K562 (cell line): ENCODE results near the gene NCF2. TPM values are rescaled to one million over a fixed set of nuclear protein-coding genes. Genes with fewer than 3 reads are reported as not detected.

Experiments used
- ATAC-seq: fragments of 200-7000 bp; cut with Tn5 transposase; 3 replicates; pipeline ENCODE4 v1.9.1; 2020; ENCODE audit warnings: moderate library complexity
- BruUV-seq: library from RNA; stranded (reverse); fragments of 400-500 nt; replicated peaks from 2 replicates; lab custom pipeline; 2021; lab: Mats Ljungman, UMichigan
- CTCF ChIA-PET: fragments of 300-600 bp; formaldehyde crosslinking; extraction: SDS; loops from one replicate; lab custom pipeline; 2021; ENCODE audit warnings: low intra/inter-chr PET ratio; lab: Yijun Ruan, JAX
- POLR2A ChIA-PET: fragments of 300-600, 350-650 bp; sonication (Branson Sonifier 250); formaldehyde crosslinking; extraction: SDS; loops from one replicate; lab custom pipeline; 2021; ENCODE audit warnings: antibody characterized with exemption, inconsistent platforms; lab: Yijun Ruan, JAX
- DNase-seq, 4 experiments: peaks; one replicate each; pipeline versions ENCODE4 v3.0.0 to v3.0.0-alpha.2; 2011 to 2018; ENCODE audit warnings: low spot score in 3 of 4, mixed read lengths in 3 of 4; ENCODE audit errors: extremely low read depth in 1 of 4
- FAIRE-seq: peaks from 2 replicates; lab custom pipeline; 2011; peaks lifted over from hg19 to GRCh38; lab: Jason Lieb, UNC
- H2AFZ ChIP-seq: 2 replicates; pipeline ENCODE4 v1.6.0; 2011; ENCODE audit warnings: low read depth, low read length, control low read depth, inconsistent platforms
- H3K27ac ChIP-seq: fragments of 200-600 bp; 3 replicates; pipeline ENCODE4 v1.8.0; 2011; ENCODE audit warnings: low read depth, mild to moderate bottlenecking, control low read depth, inconsistent platforms, low read length, moderate library complexity, mixed read lengths; ENCODE audit errors: extremely low read depth
- H3K27me3 ChIP-seq, 2 experiments: fragments of 300-600 bp in 1 of 2; 2 replicates in 1 of 2; 3 replicates in 1 of 2; pipeline versions ENCODE4 v1.6.0 to v1.8.0; 2011; ENCODE audit warnings: inconsistent platforms in 2 of 2, low read length in 2 of 2, mild to moderate bottlenecking in 1 of 2, mixed read lengths in 1 of 2, moderate library complexity in 1 of 2; ENCODE audit not compliant: control insufficient read depth in 2 of 2, insufficient read depth in 2 of 2
- H3K36me3 ChIP-seq: fragments of 300-600 bp; 3 replicates; pipeline ENCODE4 v1.8.0; 2011; ENCODE audit warnings: mild to moderate bottlenecking, low read length, inconsistent platforms; ENCODE audit not compliant: control insufficient read depth, insufficient read depth
- H3K4me1 ChIP-seq, 2 experiments: fragments of 200-600 bp in 1 of 2; replicated peaks in 1 of 2; 2 replicates in 1 of 2; 3 replicates in 1 of 2; pipeline versions ENCODE4 v1.5.1 to v1.8.0; 2011; ENCODE audit warnings: inconsistent platforms in 2 of 2, low read length in 2 of 2, mild to moderate bottlenecking in 1 of 2, mixed read lengths in 1 of 2, moderate library complexity in 1 of 2; ENCODE audit not compliant: control insufficient read depth in 2 of 2, insufficient read depth in 2 of 2
- H3K4me2 ChIP-seq: 2 replicates; pipeline ENCODE4 v1.6.1; 2011; ENCODE audit warnings: low read length, control low read depth, inconsistent platforms, mixed read lengths; ENCODE audit not compliant: insufficient read depth
- H3K4me3 ChIP-seq: fragments of 200-600 bp; sonication (generic), shearing (Covaris generic); 2 replicates; pipeline ENCODE4 v1.5.1; 2016; ENCODE audit warnings: control low read depth, inconsistent platforms
- H3K79me2 ChIP-seq: fragments of 200-600 bp; 3 replicates; pipeline ENCODE4 v1.8.0; 2011; ENCODE audit warnings: low read length, inconsistent platforms; ENCODE audit not compliant: control insufficient read depth, insufficient read depth
- H3K9ac ChIP-seq, 2 experiments: 2 replicates each; pipeline versions ENCODE4 v1.6.0 to v1.6.1; 2011; ENCODE audit warnings: low read depth in 2 of 2, low read length in 2 of 2, control low read depth in 1 of 2, inconsistent platforms in 1 of 2, mild to moderate bottlenecking in 1 of 2, mixed read lengths in 1 of 2; ENCODE audit not compliant: insufficient read depth in 1 of 2
- H3K9me1 ChIP-seq: one replicate; pipeline ENCODE4 v1.6.0; 2011; ENCODE audit warnings: inconsistent platforms, mild to moderate bottlenecking, low read length, moderate library complexity; ENCODE audit not compliant: control insufficient read depth, insufficient read depth
- H3K9me3 ChIP-seq: replicated peaks from 2 replicates; pipeline ENCODE4 v1.5.1; 2011; ENCODE audit warnings: low read depth, low read length, inconsistent platforms; ENCODE audit not compliant: control insufficient read depth, insufficient read depth
- H4K20me1 ChIP-seq: replicated peaks from 2 replicates; pipeline ENCODE4 v1.6.1; 2011; ENCODE audit warnings: low read length, inconsistent platforms, mixed read lengths; ENCODE audit not compliant: control insufficient read depth, insufficient read depth
- E2F3 ChIP-seq: fragments of 250-450 bp; sonication (Bioruptor Pico); IDR thresholded peaks from 2 replicates; pipeline ENCODE4 v1.4.0; 2020; ENCODE audit warnings: mild to moderate bottlenecking
- HNRNPH1 ChIP-seq: fragments of 200-400 bp; formaldehyde crosslinking; optimal IDR thresholded peaks from 2 replicates; pipeline ENCODE3; 2017; ENCODE audit warnings: low read depth, mild to moderate bottlenecking, low read length, moderate library complexity
- KAT7 ChIP-seq: sonication (generic); formaldehyde crosslinking; IDR thresholded peaks from 2 replicates; pipeline ENCODE4 v1.8.0; 2022; ENCODE audit warnings: missing genetic modification reagents, mild to moderate bottlenecking, borderline replicate concordance
- SREBF1 ChIP-seq: fragments of 150-350 bp; IDR thresholded peaks from 2 replicates; pipeline ENCODE4 v1.6.1; 2014; ENCODE audit warnings: antibody characterized with exemption, low read depth, low read length, borderline replicate concordance
- TCF15 ChIP-seq: fragments of 250-450 bp; sonication (Bioruptor Pico); IDR thresholded peaks from 2 replicates; pipeline ENCODE4 v1.8.0; 2022; ENCODE audit warnings: moderate library complexity, mild to moderate bottlenecking, inconsistent platforms
- THAP12 ChIP-seq: fragments of 250-450 bp; sonication (Bioruptor Pico); IDR thresholded peaks from 2 replicates; pipeline ENCODE4 v1.9.0; 2021; ENCODE audit warnings: mild to moderate bottlenecking, inconsistent platforms
- U2AF1 ChIP-seq: fragments of 200-400 bp; formaldehyde crosslinking; optimal IDR thresholded peaks from 2 replicates; pipeline ENCODE3; 2017; ENCODE audit warnings: mild to moderate bottlenecking, low read depth, low read length, moderate library complexity
- ZFP1 ChIP-seq: fragments of 450-650 bp; formaldehyde crosslinking; IDR thresholded peaks from 2 replicates; pipeline ENCODE4 v1.4.0; 2020; ENCODE audit warnings: mild to moderate bottlenecking, mixed read lengths
- ZNF696 ChIP-seq: fragments of 250-450 bp; sonication (Bioruptor Pico); conservative IDR thresholded peaks from 2 replicates; pipeline ENCODE4 v1.4.0; 2020; ENCODE audit warnings: mild to moderate bottlenecking, moderate library complexity
- WGBS: fragments of 100-300 bp; shearing (Covaris generic); methylation state at CpG from one replicate; pipeline ENCODE4 v1.1.6; 2016; ENCODE audit warnings: low coverage, mixed read lengths; ENCODE audit not compliant: insufficient coverage; ENCODE audit errors: missing lambda C conversion rate; 5-methylcytosine and 5-hydroxymethylcytosine counted together
- in situ Hi-C: fragments of 300-500 bp; cut with MboI; formaldehyde crosslinking; loops from 4 replicates; pipeline ENCODE4 v1.15.0; 2018; ENCODE audit warnings: inconsistent platforms, mixed read lengths
- intact Hi-C: fragments of 100-400 bp; cut with micrococcal nuclease; formaldehyde crosslinking; loops from 2 replicates; pipeline ENCODE4 v1.14.2; 2022
- polyA plus RNA-seq, 8 experiments: library from polyadenylated mRNA; depleted of rRNA in 4 of 8; stranded (reverse) in 5 of 8; unstranded in 3 of 8; fragments of >200 nt; fragmentation: Nextera tagmentation in 2 of 8; fragmentation: Illumina TruSeq in 1 of 8; extraction: Ambion mirVana in 2 of 8; extraction: Trizol in 1 of 8; gene quantifications; 2 replicates each; pipeline versions ENCODE4 v1.2.1 to v1.2.3, GENCODE V29; 2011 to 2014; ENCODE audit warnings: inconsistent platforms in 1 of 8, missing spikeins in 1 of 8
- total RNA-seq, 7 experiments: library from RNA; depleted of rRNA in 6 of 7; stranded (reverse); fragments of >200 nt in 6 of 7; fragmentation: Illumina TruSeq in 2 of 7; extraction: Trizol in 2 of 7; gene quantifications; 2 replicates each; pipeline versions ENCODE4 v1.2.1 to v1.2.3, GENCODE V29; 2011 to 2021; ENCODE audit warnings: low replicate concordance in 1 of 7

The NCF2 gene
- total and polyA plus RNA-seq, 9 of the 15 experiments (the other 6 are each of a cell fraction or from before 2014, with no cell fraction given) = 0.07 to 0.54 (median 0.16) TPM; not detected in 3

GRCh38 chr1:183600634-183601033 is 10.4 kb upstream of the NCF2 start:
- no TSS peak for BruUV-seq
- TF ChIP-seq TCF15 = no peak
- no peak for TF ChIP-seq THAP12 (CRISPR knock-in tag)
- no peak for TF ChIP-seq ZNF696
- TF ChIP-seq KAT7 (CRISPR knock-in tag) = no peak
- TF ChIP-seq SREBF1 = no peak
- TF ChIP-seq ZFP1 (CRISPR knock-in tag) = no peak
- no peak for TF ChIP-seq U2AF1
- no peak for TF ChIP-seq E2F3 (CRISPR knock-in tag)
- TF ChIP-seq HNRNPH1 = no peak
- TF ChIP-seq, all 486 proteins: peak for 0
- in situ Hi-C loops (loop anchor here (25.0 kb wide), 1 partner anchor 638 kb away; the partner anchor contains the start of gene SHCBP1L), intact Hi-C loops (no loop called here)
- DNase-seq = no peak
- H3K4me3 ChIP-seq = no peak overlapping the region
- no peaks in the 10 kb centered on the region for H4K20me1 ChIP-seq
- H3K36me3 ChIP-seq = no peaks in the 10 kb centered on the region
- WGBS = 10% methylated on average over 3 of the region's 3 CpGs
- H3K27me3 ChIP-seq = peaks cover 24 to 41% of the 10 kb centered on the region in 2 experiments; a peak in 4 of 5 replicates
- ChIA-PET CTCF (no interaction called here), POLR2A (no interaction called here)
- H3K4me2 ChIP-seq = no peak overlapping the region
- H3K9ac ChIP-seq = no peak overlapping the region
- FAIRE-seq = no peak
- H3K79me2 ChIP-seq = no peaks in the 10 kb centered on the region
- peaks cover 0 to 7% of the 10 kb centered on the region in 2 experiments; a peak in 2 of 5 replicates for H3K4me1 ChIP-seq
- H3K9me1 ChIP-seq = no peaks in the 10 kb centered on the region
- H3K9me3 ChIP-seq = no peaks in the 10 kb centered on the region
- no peak overlapping the region for H2AFZ ChIP-seq
- no peak for ATAC-seq
- H3K27ac ChIP-seq = no peak overlapping the region
